HG02642 (cell line): Measurements from ENCODE around the gene SOD3.

ENCODE experiments used
- ATAC-seq: cut with Tn5 transposase; IDR thresholded peaks from one replicate; pipeline ENCODE4 v1.9.1; 2021; ENCODE audit warnings: mild to moderate bottlenecking; ENCODE audit not compliant: unreplicated experiment, poor library complexity

The SOD3 gene

GRCh38 chr4:24837781-24838180, 42.4 kb downstream of the SOD3 start:
- ATAC-seq = no peak

DNA sequence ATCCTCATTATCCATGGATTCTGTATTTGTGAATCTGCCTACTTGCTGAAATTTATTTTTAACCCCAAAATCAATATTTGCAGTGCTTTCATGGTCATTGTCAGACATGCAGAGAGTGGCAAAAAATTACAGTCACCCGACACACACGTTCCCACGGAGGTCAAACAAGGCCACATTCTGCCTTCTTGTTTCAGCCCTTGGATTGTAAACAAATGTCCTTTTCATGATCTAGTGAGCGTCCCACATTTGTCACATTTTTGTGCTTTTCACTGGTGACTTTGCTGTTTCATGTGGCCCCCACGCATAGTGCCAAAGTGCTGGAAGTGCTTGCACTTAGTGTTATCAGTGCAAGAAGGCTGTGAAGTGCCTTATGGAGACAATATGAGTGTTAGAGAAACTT, 45.0 kb downstream of the SOD3 start:
- ATAC-seq = no peak

GRCh38 chr4:24840826-24841543, 45.6 kb downstream of the SOD3 start:
- no peak for ATAC-seq

DNA sequence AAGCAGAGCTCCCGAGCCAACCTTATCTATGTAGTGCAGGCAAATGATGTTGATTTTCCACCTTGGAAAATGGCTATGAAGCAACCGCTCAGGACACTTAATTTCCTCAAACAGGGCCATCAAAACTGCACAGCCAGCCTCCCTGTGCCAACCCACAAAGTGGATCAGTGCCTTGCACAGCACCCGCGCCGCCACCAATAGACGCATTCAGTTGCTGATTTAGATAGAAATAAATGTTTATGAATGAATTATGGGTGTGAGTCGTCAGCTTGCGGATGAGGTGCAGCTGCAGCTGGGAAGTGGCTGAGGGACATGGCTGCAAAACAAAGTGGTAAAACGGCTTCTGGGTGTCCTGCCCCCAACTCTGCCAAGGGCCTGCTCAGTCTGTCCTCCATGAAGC, 47.0 kb downstream of the SOD3 start:
- no peak for ATAC-seq

GRCh38 chr4:24843096-24843495, 47.7 kb downstream of the SOD3 start:
- ATAC-seq = no peak

DNA sequence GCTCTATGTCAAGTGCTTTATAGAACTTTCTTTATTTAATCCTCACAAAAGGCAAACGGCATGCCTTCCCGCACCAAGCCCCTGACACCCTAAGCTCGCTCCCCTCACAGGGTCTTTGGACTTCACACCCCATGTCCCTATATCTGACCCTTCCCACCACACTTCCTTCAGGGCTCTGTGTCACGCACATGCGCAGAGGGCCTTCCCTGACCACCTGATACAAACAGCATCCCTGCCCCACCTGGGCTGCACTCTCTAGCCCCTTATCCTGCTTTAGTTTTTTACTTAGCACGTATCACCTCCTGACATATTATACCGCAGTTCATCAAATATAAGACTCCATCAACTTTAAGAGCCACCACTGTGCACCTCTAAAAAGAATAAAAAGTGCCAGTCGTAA, 49.8 kb downstream of the SOD3 start:
- ATAC-seq = no peak

GRCh38 chr4:24845902-24846301, 50.5 kb downstream of the SOD3 start:
- no peak for ATAC-seq

DNA sequence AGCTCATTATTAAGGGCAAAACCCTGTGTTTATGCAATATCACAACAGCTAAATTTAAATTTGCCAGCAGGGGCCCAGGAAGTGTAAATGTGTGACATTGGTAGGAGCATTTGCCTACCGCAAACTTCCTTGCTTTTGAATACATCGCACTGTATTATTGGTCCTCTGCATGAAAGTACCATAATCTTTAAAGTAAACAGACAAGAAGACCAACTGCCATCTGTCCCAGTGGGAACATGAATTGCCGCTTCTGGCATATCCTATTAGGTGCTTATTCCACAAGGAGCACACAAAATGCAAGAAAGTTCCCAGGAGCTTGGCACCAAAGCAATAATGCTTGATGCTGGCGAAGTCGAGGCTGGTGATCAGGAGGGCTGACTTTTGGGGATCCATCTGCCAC, 51.3 kb downstream of the SOD3 start:
- no peak for ATAC-seq

DNA sequence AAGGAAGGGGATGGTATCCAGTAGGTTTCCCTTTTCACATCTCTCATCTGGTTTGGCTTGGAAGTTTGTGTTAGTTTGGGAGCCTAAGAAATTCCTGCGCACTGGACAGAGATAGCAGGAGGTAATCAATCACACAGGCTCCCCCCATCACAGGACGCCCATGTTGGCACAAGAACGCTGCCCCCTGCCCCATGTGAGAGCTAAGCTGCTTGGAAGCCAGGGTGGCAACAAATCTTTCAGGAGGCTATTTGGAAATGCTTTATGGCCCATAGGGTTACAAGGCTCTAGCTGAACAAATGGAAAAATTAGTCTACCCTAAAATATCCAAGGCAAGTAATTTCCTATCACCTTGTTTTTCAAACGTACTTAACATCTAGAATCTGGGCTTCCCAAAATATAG, 54.0 kb downstream of the SOD3 start:
- ATAC-seq = no peak

DNA sequence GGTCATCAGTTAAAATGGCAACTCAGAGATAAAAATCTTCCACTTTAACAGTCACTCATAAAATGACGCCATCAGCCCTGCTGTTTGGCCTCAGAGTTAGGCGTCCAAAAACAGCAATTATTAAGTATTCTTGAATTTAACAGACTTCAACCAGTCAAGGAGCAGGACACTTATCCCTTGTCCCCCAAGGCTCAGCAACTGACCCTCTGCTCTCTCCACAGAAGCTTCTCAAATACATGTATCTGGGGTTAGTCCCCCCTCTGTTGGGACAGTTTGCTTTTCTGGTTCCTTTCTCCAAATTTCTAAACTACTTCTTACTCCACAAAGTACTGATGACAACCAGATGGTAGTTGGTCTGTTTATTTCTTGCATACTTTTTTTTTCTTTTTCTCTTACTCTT, 54.4 kb downstream of the SOD3 start:
- ATAC-seq = no peak
